RPMI8226 (cell line): ENCODE results near the gene CAMK1D.

Experiments
- DNase-seq: peaks from one replicate; pipeline ENCODE4 v3.0.0-alpha.2; 2015

The CAMK1D gene

DNA sequence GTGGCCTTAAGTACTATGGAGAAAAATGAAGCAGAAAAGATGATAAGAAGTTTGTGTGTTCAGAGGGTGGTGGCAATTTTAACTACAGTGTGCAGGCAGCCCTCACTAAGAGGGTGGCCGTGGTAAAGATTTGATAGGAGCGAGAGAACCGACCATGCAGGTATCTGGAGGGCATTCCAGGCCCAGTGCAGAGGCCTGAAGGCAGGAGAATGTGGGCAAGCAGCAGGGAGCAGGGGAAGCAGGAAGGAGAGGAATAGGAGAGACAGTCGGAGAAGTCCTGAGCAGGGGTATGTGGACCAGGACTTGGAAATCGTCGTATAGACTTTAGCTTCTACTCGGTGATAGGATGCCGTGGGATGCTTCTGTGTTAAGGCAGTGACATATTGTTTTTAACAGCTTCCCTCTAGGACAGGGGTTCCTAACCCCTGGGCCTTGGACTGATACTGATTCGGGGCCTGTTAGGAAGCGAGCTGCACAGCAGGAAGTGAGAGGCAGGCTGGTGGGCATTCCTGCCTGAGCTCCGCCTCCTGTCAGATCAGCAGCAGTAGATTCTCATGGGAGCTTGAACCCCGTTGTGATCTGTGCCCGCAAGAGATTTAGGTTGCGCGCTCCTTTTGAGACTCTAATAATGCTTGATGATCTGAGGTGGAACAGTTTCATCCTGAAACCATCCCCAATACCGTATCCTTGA lies 425.0 kb downstream of the CAMK1D start:
- no peak for DNase-seq

DNA sequence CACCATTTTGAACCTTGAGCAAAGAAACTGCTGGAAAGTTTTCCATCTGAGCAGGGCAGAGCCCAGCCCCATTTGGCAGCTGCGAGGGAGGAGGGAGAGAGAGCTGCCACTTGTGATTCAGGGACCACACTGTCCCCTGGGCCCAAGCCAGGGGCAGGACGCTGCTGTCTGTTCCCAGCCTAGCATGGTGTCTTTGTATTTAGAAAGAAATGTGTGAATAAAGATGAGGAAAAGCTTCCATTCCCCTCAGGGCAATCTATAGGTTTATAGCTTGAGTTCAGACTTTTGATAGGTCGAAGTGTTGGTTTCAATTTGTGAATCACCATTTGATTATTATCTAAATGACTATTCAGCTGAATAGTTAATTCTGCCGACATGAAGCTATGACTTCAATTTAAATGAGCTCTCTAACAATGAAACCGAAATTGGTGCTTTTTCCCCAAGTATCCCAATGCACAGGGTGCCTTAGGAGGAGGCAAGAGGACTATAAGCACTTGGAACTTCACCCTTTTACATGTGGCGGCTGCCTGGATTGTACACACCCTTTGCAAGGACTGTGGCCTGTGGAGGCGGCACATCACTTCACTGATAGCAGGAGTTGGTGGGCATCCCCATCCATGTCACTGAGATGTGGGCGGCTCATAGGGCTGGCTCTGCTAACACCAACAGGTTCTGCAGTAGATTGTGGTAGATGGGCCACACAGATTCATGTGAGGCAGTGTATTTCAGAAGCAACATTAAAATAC lies 428.7 kb downstream of the CAMK1D start:
- DNase-seq: no peak

- DNase-seq: no peak
These were observed 431.6 kb downstream of the CAMK1D start for GRCh38 chr10:12780634-12781601.

DNA sequence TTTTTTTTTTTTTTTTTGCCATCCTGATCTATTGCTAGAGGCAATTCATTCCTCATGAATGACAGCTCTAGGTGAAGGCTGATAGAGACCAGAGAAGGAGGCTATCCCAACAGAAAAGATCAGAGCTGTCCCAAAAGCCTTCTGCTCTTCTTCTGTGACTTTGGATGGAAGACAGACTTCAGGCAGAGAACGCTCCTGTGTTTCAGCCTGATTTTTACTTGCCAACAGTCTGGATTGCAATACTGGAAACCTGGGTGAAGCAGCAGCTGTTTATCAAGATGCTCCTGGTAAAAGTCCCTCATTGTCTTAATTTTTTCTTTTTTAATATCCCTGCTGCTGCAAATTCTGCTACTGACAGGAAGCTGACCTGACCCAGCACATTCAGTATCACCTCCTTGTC lies 432.6 kb downstream of the CAMK1D start:
- DNase-seq: no peak

DNA sequence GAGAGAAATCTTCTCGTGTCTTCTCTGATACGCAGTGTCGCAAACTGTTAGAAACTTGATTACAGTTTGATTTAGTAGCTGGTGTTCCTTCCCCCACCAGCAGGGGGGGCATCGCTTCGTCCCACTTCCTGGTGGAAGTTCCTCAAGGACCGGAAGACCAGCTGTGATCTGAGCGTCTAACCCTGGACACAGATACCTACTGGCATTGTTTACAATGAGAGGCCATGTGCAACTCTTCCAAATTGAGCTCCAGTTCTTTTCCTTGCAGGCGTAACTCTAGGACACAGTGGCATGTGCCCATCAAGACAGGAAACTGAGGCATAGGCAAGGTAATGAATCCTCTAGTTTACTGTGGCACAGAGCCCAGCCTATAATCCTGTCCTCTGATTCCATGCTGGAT lies 433.2 kb downstream of the CAMK1D start:
- DNase-seq: peak; percentile 41

- no peak for DNase-seq
These were observed 433.9 kb downstream of the CAMK1D start for GRCh38 chr10:12783293-12783692.

GRCh38 chr10:12784646-12785045 lies 435.3 kb downstream of the CAMK1D start:
- DNase-seq: no peak

- no peak for DNase-seq
These were observed 436.1 kb downstream of the CAMK1D start for GRCh38 chr10:12785415-12785831.

DNA sequence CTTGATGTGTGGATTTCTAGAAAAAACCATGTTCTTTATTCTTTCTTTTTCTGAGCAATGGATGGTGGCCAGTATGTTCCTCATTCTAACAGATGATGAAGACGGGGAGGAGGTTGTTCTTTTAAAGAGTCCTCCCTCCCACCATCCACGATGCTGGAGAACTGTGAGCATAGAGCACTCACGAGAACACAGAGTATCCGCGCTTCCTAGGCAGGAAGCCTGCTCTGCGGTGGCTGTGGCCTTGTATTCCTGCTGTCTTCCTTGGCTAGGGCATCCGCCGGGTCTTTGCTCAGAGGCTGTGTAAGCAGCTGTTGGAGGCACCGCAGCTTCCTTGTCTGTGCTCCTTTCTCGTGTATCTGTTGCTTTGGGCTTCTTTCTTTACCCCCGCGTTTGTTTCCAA lies 437.9 kb downstream of the CAMK1D start:
- DNase-seq: no peak

DNA sequence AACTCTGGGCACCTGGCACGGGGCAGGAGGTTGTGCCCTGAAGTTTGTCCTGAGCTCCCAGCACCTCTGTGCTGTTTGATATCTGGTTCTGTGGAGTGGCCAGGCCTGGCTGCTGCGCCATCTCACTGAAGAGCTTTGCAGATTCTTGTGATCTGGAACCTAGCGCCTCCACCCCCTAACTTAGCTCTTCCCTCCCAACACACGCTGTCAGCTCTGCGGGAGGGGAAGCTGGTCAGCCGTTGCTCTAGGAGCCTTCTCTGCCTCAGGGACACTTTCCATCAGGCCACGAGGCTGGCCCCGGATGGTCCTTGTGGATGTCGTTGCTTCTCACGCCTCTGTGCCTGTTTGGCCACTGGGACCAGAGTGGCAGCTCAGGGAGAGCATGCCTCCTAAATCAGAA lies 438.9 kb downstream of the CAMK1D start:
- no peak for DNase-seq

DNA sequence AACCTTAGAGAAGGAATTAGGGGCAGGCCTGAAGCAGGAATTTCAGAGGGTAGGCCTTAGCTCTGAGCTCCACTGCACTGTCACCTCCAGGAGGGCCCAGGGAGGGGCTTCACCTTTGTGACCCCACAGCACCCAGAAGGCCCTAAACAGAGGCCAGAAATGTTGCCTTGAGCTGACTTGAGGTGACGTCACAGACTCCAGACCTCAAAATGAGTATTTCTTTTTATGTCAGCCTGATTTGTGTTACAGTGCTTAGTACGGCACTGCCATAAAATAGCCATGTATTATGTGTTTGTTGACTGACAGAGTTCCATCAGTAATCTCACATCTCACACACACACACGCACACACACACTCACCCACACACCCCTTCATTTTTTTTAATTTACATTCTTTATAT lies 440.9 kb downstream of the CAMK1D start:
- no peak for DNase-seq

DNA sequence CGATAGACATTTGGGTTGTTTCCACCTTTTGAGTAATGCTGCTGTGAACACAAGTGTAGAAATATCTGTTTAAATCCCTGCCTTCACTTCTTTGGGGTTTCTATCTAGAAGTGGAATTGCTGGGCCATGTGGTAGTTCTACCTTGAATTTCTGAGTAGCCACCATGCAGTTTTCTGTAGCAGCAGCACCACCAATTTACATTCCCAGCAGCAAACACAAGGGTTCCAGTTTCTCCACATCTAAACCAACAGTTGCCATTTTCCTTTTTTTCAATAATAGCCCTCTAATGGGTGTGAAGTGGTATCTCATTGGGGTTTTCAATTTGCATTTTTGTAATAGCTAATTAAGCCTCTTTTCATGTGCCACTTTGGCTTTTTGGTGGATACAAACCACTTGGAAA lies 442.4 kb downstream of the CAMK1D start:
- no peak for DNase-seq

GRCh38 chr10:12792889-12793556 lies 443.7 kb downstream of the CAMK1D start:
- no peak for DNase-seq

DNA sequence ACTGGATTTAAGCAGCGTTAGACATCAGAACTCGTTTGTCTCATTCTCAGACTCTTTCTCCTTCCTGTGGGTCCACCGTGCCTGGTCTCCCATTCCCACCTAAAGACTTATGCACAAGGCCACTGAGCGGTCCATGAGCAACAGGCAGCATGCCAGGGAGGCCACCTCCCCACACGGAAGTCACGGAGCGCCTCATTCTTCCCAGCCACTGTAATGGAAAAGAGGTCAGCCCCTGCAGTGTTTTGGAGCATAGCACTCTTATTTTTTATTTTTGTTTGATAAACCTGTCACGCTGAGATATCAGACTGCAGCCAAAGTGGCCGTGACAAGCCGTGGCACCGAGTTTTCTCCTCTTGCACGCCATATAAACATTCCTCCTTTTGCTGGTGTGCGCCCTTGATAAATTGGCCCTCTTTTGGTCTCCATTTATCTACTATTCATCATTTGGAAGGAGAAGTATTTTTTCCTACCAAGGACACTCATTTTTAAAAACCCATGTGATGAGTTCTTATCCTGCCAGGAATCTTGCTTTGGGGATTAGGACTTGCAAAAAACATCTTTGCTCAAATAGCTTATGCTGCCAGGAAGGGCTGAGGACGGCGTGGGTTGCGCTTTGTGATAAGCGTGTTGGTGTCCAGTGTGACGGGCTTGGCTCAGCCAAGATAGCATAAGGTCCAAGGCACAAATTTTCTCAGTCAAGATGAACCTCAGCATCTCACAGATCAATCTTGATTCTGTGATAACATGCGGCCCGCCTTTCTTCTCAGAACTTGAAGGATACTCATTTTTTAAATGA lies 446.2 kb downstream of the CAMK1D start:
- no peak for DNase-seq

- no peak for DNase-seq
These were observed 447.2 kb downstream of the CAMK1D start for GRCh38 chr10:12796401-12797160.

GRCh38 chr10:12797471-12798262 lies 448.3 kb downstream of the CAMK1D start:
- no peak for DNase-seq

GRCh38 chr10:12799144-12799543 lies 449.8 kb downstream of the CAMK1D start:
- no peak for DNase-seq

GRCh38 chr10:12799714-12800113 lies 450.4 kb downstream of the CAMK1D start:
- DNase-seq: no peak

GRCh38 chr10:12800302-12800701 lies 451.0 kb downstream of the CAMK1D start:
- no peak for DNase-seq
